Measurements from ENCODE around the gene VWA2.
A peak's percentile ranks its signal among the peaks of the same experiment; 100 is the strongest.

VWA2 gene

GRCh38 chr10:114221235-114221634, 17.8 kb upstream of the VWA2 start:
- no peaks in the 10 kb centered on the region for H3K4me1 ChIP-seq (ENCODE audit: insufficient read depth, low read length)
- H3K9ac ChIP-seq (ENCODE audit: low read depth, low read length): no peak overlapping the region
- H3K27me3 ChIP-seq (ENCODE audit: insufficient read depth, low read length): no peaks in the 10 kb centered on the region
- no peak overlapping the region for H3K4me3 ChIP-seq (ENCODE audit: low read length)
- H3K27ac ChIP-seq (ENCODE audit: low read length): no peak overlapping the region
- H3K9me3 ChIP-seq (ENCODE audit: insufficient read depth, low read depth, low read length): no peaks in the 10 kb centered on the region
- no peaks in the 10 kb centered on the region for H3K36me3 ChIP-seq (ENCODE audit: insufficient read depth, low read depth, low read length)

GRCh38 chr10:114223066-114223465, 16.0 kb upstream of the VWA2 start:
- Histone ChIP-seq H3K9me3 (ENCODE audit: insufficient read depth, low read depth, low read length) (no peaks in the 10 kb centered on the region), H3K27ac (ENCODE audit: low read length) (no peak overlapping the region), H3K27me3 (ENCODE audit: insufficient read depth, low read length) (no peaks in the 10 kb centered on the region)

GRCh38 chr10:114228156-114228555, 10.9 kb upstream of the VWA2 start:
- no peaks in the 10 kb centered on the region for H3K27me3 ChIP-seq (ENCODE audit: insufficient read depth, low read length)
- H3K4me3 ChIP-seq (ENCODE audit: low read length): no peak overlapping the region
- H3K9ac ChIP-seq (ENCODE audit: low read depth, low read length): no peak overlapping the region
- H3K4me1 ChIP-seq (ENCODE audit: insufficient read depth, low read length): no peaks in the 10 kb centered on the region
- no peaks in the 10 kb centered on the region for H3K36me3 ChIP-seq (ENCODE audit: insufficient read depth, low read depth, low read length)
- no peak overlapping the region for H3K27ac ChIP-seq (ENCODE audit: low read length)
- H3K9me3 ChIP-seq (ENCODE audit: insufficient read depth, low read depth, low read length): no peaks in the 10 kb centered on the region

More at GRCh38 chr10:114223066-114223465, 16.0 kb upstream of the VWA2 start:
- Histone ChIP-seq H3K9ac (ENCODE audit: low read depth, low read length) (no peak overlapping the region), H3K4me3 (ENCODE audit: low read length) (no peak overlapping the region), H3K4me1 (ENCODE audit: insufficient read depth, low read length) (no peaks in the 10 kb centered on the region), H3K36me3 (ENCODE audit: insufficient read depth, low read depth, low read length) (no peaks in the 10 kb centered on the region)

GRCh38 chr10:114232561-114233176, 6.4 kb upstream of the VWA2 start:
- H3K27me3 ChIP-seq (ENCODE audit: insufficient read depth, low read length): peaks cover under 1% of the 10 kb centered on the region; the same call in 1 of the 2 replicates
- no peak overlapping the region for H3K4me3 ChIP-seq (ENCODE audit: low read length)
- no peak overlapping the region for H3K27ac ChIP-seq (ENCODE audit: low read length)
- no peaks in the 10 kb centered on the region for H3K36me3 ChIP-seq (ENCODE audit: insufficient read depth, low read depth, low read length)
- H3K9ac ChIP-seq (ENCODE audit: low read depth, low read length): no peak overlapping the region
- no peaks in the 10 kb centered on the region for H3K4me1 ChIP-seq (ENCODE audit: insufficient read depth, low read length)
- no peaks in the 10 kb centered on the region for H3K9me3 ChIP-seq (ENCODE audit: insufficient read depth, low read depth, low read length)

GRCh38 chr10:114233482-114233881, 5.6 kb upstream of the VWA2 start:
- peaks cover 9% of the 10 kb centered on the region for H3K27me3 ChIP-seq (ENCODE audit: insufficient read depth, low read length)
- H3K27ac ChIP-seq (ENCODE audit: low read length): no peak overlapping the region
- no peaks in the 10 kb centered on the region for H3K4me1 ChIP-seq (ENCODE audit: insufficient read depth, low read length)
- no peak overlapping the region for H3K4me3 ChIP-seq (ENCODE audit: low read length)
- H3K36me3 ChIP-seq (ENCODE audit: insufficient read depth, low read depth, low read length): no peaks in the 10 kb centered on the region
- H3K9ac ChIP-seq (ENCODE audit: low read depth, low read length): no peak overlapping the region
- H3K9me3 ChIP-seq (ENCODE audit: insufficient read depth, low read depth, low read length): no peaks in the 10 kb centered on the region

- Histone ChIP-seq H3K4me1 (ENCODE audit: insufficient read depth, low read length) (peaks cover 3% of the 10 kb centered on the region; the same call in 1 of the 2 replicates), H3K36me3 (ENCODE audit: insufficient read depth, low read depth, low read length) (no peaks in the 10 kb centered on the region), H3K9ac (ENCODE audit: low read depth, low read length) (no peak overlapping the region), H3K27ac (ENCODE audit: low read length) (no peak overlapping the region), H3K27me3 (ENCODE audit: insufficient read depth, low read length) (peaks cover 15% of the 10 kb centered on the region), H3K9me3 (ENCODE audit: insufficient read depth, low read depth, low read length) (no peaks in the 10 kb centered on the region), H3K4me3 (ENCODE audit: low read length) (no peak overlapping the region)
These were observed 4.9 kb upstream of the VWA2 start for GRCh38 chr10:114234132-114234531.

- H3K4me3 ChIP-seq (ENCODE audit: low read length): peak overlapping the region; percentile 77
- peaks cover 57% of the 10 kb centered on the region for H3K27me3 ChIP-seq (ENCODE audit: insufficient read depth, low read length)
These were observed 916 bp downstream of the VWA2 start for GRCh38 chr10:114239994-114240345.

GRCh38 chr10:114242235-114242634, 3.2 kb downstream of the VWA2 start:
- H3K27me3 ChIP-seq (ENCODE audit: insufficient read depth, low read length): peaks cover 57% of the 10 kb centered on the region
- no peaks in the 10 kb centered on the region for H3K36me3 ChIP-seq (ENCODE audit: insufficient read depth, low read depth, low read length)
- H3K9ac ChIP-seq (ENCODE audit: low read depth, low read length): no peak overlapping the region
- peaks cover 12% of the 10 kb centered on the region; the same call in 1 of the 2 replicates for H3K4me1 ChIP-seq (ENCODE audit: insufficient read depth, low read length)
- H3K4me3 ChIP-seq (ENCODE audit: low read length): no peak overlapping the region
- no peaks in the 10 kb centered on the region for H3K9me3 ChIP-seq (ENCODE audit: insufficient read depth, low read depth, low read length)
- no peak overlapping the region for H3K27ac ChIP-seq (ENCODE audit: low read length)

More at GRCh38 chr10:114239994-114240345, 916 bp downstream of the VWA2 start:
- H3K9me3 ChIP-seq (ENCODE audit: insufficient read depth, low read depth, low read length): no peaks in the 10 kb centered on the region
- peak overlapping the region; percentile 72 for H3K9ac ChIP-seq (ENCODE audit: low read depth, low read length)
- peaks cover 12% of the 10 kb centered on the region; the same call in 1 of the 2 replicates for H3K4me1 ChIP-seq (ENCODE audit: insufficient read depth, low read length)
- H3K36me3 ChIP-seq (ENCODE audit: insufficient read depth, low read depth, low read length): no peaks in the 10 kb centered on the region
- H3K27ac ChIP-seq (ENCODE audit: low read length): no peak overlapping the region

GRCh38 chr10:114243661-114244060, 4.6 kb downstream of the VWA2 start:
- Histone ChIP-seq H3K9ac (ENCODE audit: low read depth, low read length) (no peak overlapping the region), H3K4me3 (ENCODE audit: low read length) (no peak overlapping the region), H3K27me3 (ENCODE audit: insufficient read depth, low read length) (peaks cover 46% of the 10 kb centered on the region), H3K27ac (ENCODE audit: low read length) (no peak overlapping the region), H3K4me1 (ENCODE audit: insufficient read depth, low read length) (peaks cover 12% of the 10 kb centered on the region; the same call in 1 of the 2 replicates), H3K36me3 (ENCODE audit: insufficient read depth, low read depth, low read length) (no peaks in the 10 kb centered on the region), H3K9me3 (ENCODE audit: insufficient read depth, low read depth, low read length) (no peaks in the 10 kb centered on the region)

GRCh38 chr10:114244126-114244525, 5.1 kb downstream of the VWA2 start:
- H3K27me3 ChIP-seq (ENCODE audit: insufficient read depth, low read length): peaks cover 42% of the 10 kb centered on the region
- no peak overlapping the region for H3K9ac ChIP-seq (ENCODE audit: low read depth, low read length)
- no peak overlapping the region for H3K4me3 ChIP-seq (ENCODE audit: low read length)
- peaks cover 9% of the 10 kb centered on the region; the same call in 1 of the 2 replicates for H3K4me1 ChIP-seq (ENCODE audit: insufficient read depth, low read length)
- H3K36me3 ChIP-seq (ENCODE audit: insufficient read depth, low read depth, low read length): no peaks in the 10 kb centered on the region
- no peak overlapping the region for H3K27ac ChIP-seq (ENCODE audit: low read length)
- no peaks in the 10 kb centered on the region for H3K9me3 ChIP-seq (ENCODE audit: insufficient read depth, low read depth, low read length)

- Histone ChIP-seq H3K27ac (ENCODE audit: low read length) (no peak overlapping the region), H3K4me3 (ENCODE audit: low read length) (no peak overlapping the region), H3K4me1 (ENCODE audit: insufficient read depth, low read length) (peaks cover 5% of the 10 kb centered on the region; the same call in 1 of the 2 replicates), H3K27me3 (ENCODE audit: insufficient read depth, low read length) (peaks cover 30% of the 10 kb centered on the region), H3K9ac (ENCODE audit: low read depth, low read length) (no peak overlapping the region), H3K36me3 (ENCODE audit: insufficient read depth, low read depth, low read length) (no peaks in the 10 kb centered on the region), H3K9me3 (ENCODE audit: insufficient read depth, low read depth, low read length) (no peaks in the 10 kb centered on the region)
These were observed 6.2 kb downstream of the VWA2 start for GRCh38 chr10:114245121-114245791.

- H3K27ac ChIP-seq (ENCODE audit: low read length): no peak overlapping the region
- H3K4me1 ChIP-seq (ENCODE audit: insufficient read depth, low read length): 0 out of 2 replicates have a peak, but pooled peaks cover 3% of the 10 kb centered on the region
- H3K27me3 ChIP-seq (ENCODE audit: insufficient read depth, low read length): peaks cover 15% of the 10 kb centered on the region
- no peaks in the 10 kb centered on the region for H3K36me3 ChIP-seq (ENCODE audit: insufficient read depth, low read depth, low read length)
- H3K9me3 ChIP-seq (ENCODE audit: insufficient read depth, low read depth, low read length): no peaks in the 10 kb centered on the region
- H3K9ac ChIP-seq (ENCODE audit: low read depth, low read length): no peak overlapping the region
- no peak overlapping the region for H3K4me3 ChIP-seq (ENCODE audit: low read length)
These were observed 7.7 kb downstream of the VWA2 start for GRCh38 chr10:114246679-114247305.
